Germinal center (tissue), 1 donor: ENCODE measurements around the gene MRTFB.
"Not testable (repeated sequence)": the region's sequence is repeated elsewhere in the genome, so short reads cannot be mapped to it uniquely, and the experiment has no call there.

Experiments used
- DNase-seq: peaks from one replicate; pipeline ENCODE4 v3.0.0; 2012; ENCODE audit warnings: mixed read lengths, low spot score

The MRTFB gene

GRCh38 chr16:14070877-14071575, at the start of gene MRTFB:
TSS of gene MRTFB (plus strand) at chr16:14071319. CDS start at chr16:14140607, 69,288 bp downstream.
- DNase-seq, result peak; percentile 88

- DNase-seq, result not testable (repeated sequence)
Observed at GRCh38 chr16:14023526-14023925, 47.6 kb upstream of the MRTFB start.

- no peak for DNase-seq
Observed at GRCh38 chr16:14024283-14024682, 46.8 kb upstream of the MRTFB start.

GRCh38 chr16:14026572-14027285, 44.4 kb upstream of the MRTFB start:
- DNase-seq, result no peak

- DNase-seq, result no peak
Observed at GRCh38 chr16:14028202-14028601, 42.9 kb upstream of the MRTFB start.

- DNase-seq, result no peak
Observed at GRCh38 chr16:14029658-14030057, 41.5 kb upstream of the MRTFB start.

- no peak for DNase-seq
Observed at GRCh38 chr16:14035092-14035491, 36.0 kb upstream of the MRTFB start.

GRCh38 chr16:14036889-14037288, 34.2 kb upstream of the MRTFB start:
- DNase-seq, result no peak

- no peak for DNase-seq
Observed at GRCh38 chr16:14037960-14038359, 33.2 kb upstream of the MRTFB start.

GRCh38 chr16:14041164-14041563, 30.0 kb upstream of the MRTFB start:
- DNase-seq, result no peak

GRCh38 chr16:14042706-14043105, 28.4 kb upstream of the MRTFB start:
- DNase-seq, result no peak

GRCh38 chr16:14043278-14043677, 27.8 kb upstream of the MRTFB start:
- no peak for DNase-seq

- DNase-seq, result no peak
Observed at GRCh38 chr16:14043793-14044192, 27.3 kb upstream of the MRTFB start.

GRCh38 chr16:14047121-14047859, 23.8 kb upstream of the MRTFB start:
- DNase-seq, result not testable (repeated sequence)

GRCh38 chr16:14050291-14051027, 20.7 kb upstream of the MRTFB start:
- DNase-seq, result no peak

GRCh38 chr16:14051103-14051729, 19.9 kb upstream of the MRTFB start:
- DNase-seq, result no peak

- DNase-seq, result no peak
Observed at GRCh38 chr16:14056970-14057369, 14.1 kb upstream of the MRTFB start.

GRCh38 chr16:14057878-14058382, 13.2 kb upstream of the MRTFB start:
- no peak for DNase-seq

GRCh38 chr16:14061732-14062259, 9.3 kb upstream of the MRTFB start:
- no peak for DNase-seq

- DNase-seq, result no peak
Observed at GRCh38 chr16:14062261-14062660, 8.9 kb upstream of the MRTFB start.
